K562 (cell line): ENCODE measurements around the gene PRKAR2B. TPM values are rescaled to one million over a fixed set of nuclear protein-coding genes. Genes with fewer than 3 reads are reported as not detected.

Experiments
- BACH1 ChIP-seq: fragments of 200-800 bp; sonication (Bioruptor generic); IDR thresholded peaks from 2 replicates; pipeline ENCODE4 v1.6.1; 2016; ENCODE audit warnings: missing genetic modification characterization, missing compliant biosample characterization
- ESRRB ChIP-seq: fragments of 250-450 bp; sonication (Bioruptor Pico); IDR thresholded peaks from 2 replicates; pipeline ENCODE4 v1.5.0; 2020; ENCODE audit warnings: mild to moderate bottlenecking, moderate library complexity, borderline replicate concordance
- FOS ChIP-seq: IDR thresholded peaks from 3 replicates; pipeline ENCODE4 v1.6.1; 2011; ENCODE audit not compliant: insufficient read length; ENCODE audit errors: extremely low read depth
- FUS ChIP-seq: fragments of 200-400 bp; formaldehyde crosslinking; optimal IDR thresholded peaks from 2 replicates; pipeline ENCODE3; 2017; ENCODE audit warnings: low read depth, low read length
- MGA ChIP-seq: fragments of 450-650 bp; IDR thresholded peaks from 2 replicates; pipeline ENCODE4 v1.6.1; 2016; ENCODE audit warnings: mild to moderate bottlenecking, moderate library complexity
- PBX2 ChIP-seq, 2 experiments: IDR thresholded peaks in 1 of 2; conservative IDR thresholded peaks in 1 of 2; 2 replicates each; pipeline ENCODE4 v1.6.1; 2016; ENCODE audit warnings: low read depth in 2 of 2, mild to moderate bottlenecking in 1 of 2, missing compliant biosample characterization in 1 of 2, missing genetic modification characterization in 1 of 2, moderate library complexity in 1 of 2
- PHB ChIP-seq: fragments of 250-450 bp; sonication (Bioruptor Pico); IDR thresholded peaks from 2 replicates; pipeline ENCODE4 v1.5.0; 2021
- SIX5 ChIP-seq, 2 experiments: IDR thresholded peaks; 2 replicates each; pipeline ENCODE4 v1.6.1; 2011; ENCODE audit warnings: low read length in 2 of 2, borderline replicate concordance in 1 of 2, low read depth in 1 of 2, mild to moderate bottlenecking in 1 of 2, moderate library complexity in 1 of 2; ENCODE audit not compliant: insufficient read depth in 1 of 2
- XRCC5 ChIP-seq: fragments of 200-400 bp; formaldehyde crosslinking; IDR thresholded peaks from 2 replicates; pipeline ENCODE4 v1.6.1; 2017; ENCODE audit warnings: low read depth, mild to moderate bottlenecking, low read length
- ZFP30 ChIP-seq: fragments of 250-450 bp; sonication (Bioruptor Pico); IDR thresholded peaks from 2 replicates; pipeline ENCODE4 v1.8.0; 2022; ENCODE audit warnings: moderate library complexity, mild to moderate bottlenecking, inconsistent platforms, borderline replicate concordance
- ZKSCAN8 ChIP-seq: fragments of 200-800 bp; sonication (Bioruptor generic); IDR thresholded peaks from 2 replicates; pipeline ENCODE4 v1.6.1; 2016; ENCODE audit warnings: missing genetic modification characterization, missing compliant biosample characterization
- ZNF644 ChIP-seq: fragments of 200-800 bp; sonication (Bioruptor generic); IDR thresholded peaks from 2 replicates; pipeline ENCODE4 v1.6.1; 2016; ENCODE audit warnings: low read depth, missing genetic modification characterization, missing compliant biosample characterization
- polyA plus RNA-seq, 8 experiments: library from polyadenylated mRNA; depleted of rRNA in 4 of 8; stranded (reverse) in 5 of 8; unstranded in 3 of 8; fragments of >200 nt; fragmentation: Nextera tagmentation in 2 of 8; fragmentation: Illumina TruSeq in 1 of 8; extraction: Ambion mirVana in 2 of 8; extraction: Trizol in 1 of 8; gene quantifications; 2 replicates each; pipeline versions ENCODE4 v1.2.1 to v1.2.3, GENCODE V29; 2011 to 2014; ENCODE audit warnings: inconsistent platforms in 1 of 8, missing spikeins in 1 of 8
- total RNA-seq, 7 experiments: library from RNA; depleted of rRNA in 6 of 7; stranded (reverse); fragments of >200 nt in 6 of 7; fragmentation: Illumina TruSeq in 2 of 7; extraction: Trizol in 2 of 7; gene quantifications; 2 replicates each; pipeline versions ENCODE4 v1.2.1 to v1.2.3, GENCODE V29; 2011 to 2021; ENCODE audit warnings: low replicate concordance in 1 of 7

PRKAR2B gene
- total and polyA plus RNA-seq, 9 of the 15 experiments (the other 6 are each of a cell fraction or from before 2014, with no cell fraction given), result 59.0 to 173 (median 129) TPM

GRCh38 chr7:107017965-107018719 is 26.4 kb upstream of the PRKAR2B start (continued):
- peak; percentile 94 for TF ChIP-seq MGA
- peak; percentile 83 for TF ChIP-seq BACH1 (tag)
- TF ChIP-seq ZFP30 (CRISPR knock-in tag), result no peak
- TF ChIP-seq FUS, result no peak
- no peak for TF ChIP-seq ESRRB
- TF ChIP-seq ZKSCAN8, result 0 out of 2 replicates have a peak, but pooled peaks have one; percentile 40
- TF ChIP-seq ZNF644, result peak; percentile 74
- TF ChIP-seq SIX5 (IDR thresholded peaks at IDR 0.05; ENCODE audit: borderline replicate concordance in 1 of 2, insufficient read depth in 1 of 2, low read depth in 1 of 2, low read length in 2 of 2), result no peak
- no peak for TF ChIP-seq XRCC5
- TF ChIP-seq PBX2 (CRISPR knock-in tag; IDR thresholded peaks at IDR 0.05; ENCODE audit: low read depth), result no peak
- peak; percentile 71 for TF ChIP-seq PBX2 (tag; conservative IDR thresholded peaks at IDR 0.05; ENCODE audit: low read depth)
- TF ChIP-seq PHB (CRISPR knock-in tag), result no peak
- peak; percentile 23 for TF ChIP-seq FOS
